Smooth muscle cell (in vitro differentiated cells): ENCODE results near the gene MRPL18. TPM values are rescaled to one million over a fixed set of nuclear protein-coding genes. Genes with fewer than 3 reads are reported as not detected.
"Not testable (repeated sequence)": the region's sequence is repeated elsewhere in the genome, so short reads cannot be mapped to it uniquely, and the experiment has no call there.

Source experiments
- DNase-seq: peaks from one replicate; lab custom pipeline; 2025; ENCODE audit not compliant: unreplicated experiment; lab: John Stamatoyannopoulos, UW
- H2AFZ ChIP-seq: fragments of 200-600 bp; sonication (generic); 2 replicates; pipeline ENCODE4 v1.6.0; 2016; ENCODE audit warnings: antibody characterized with exemption, low read depth, mild to moderate bottlenecking
- H3F3A ChIP-seq: fragments of 200-600 bp; sonication (generic); 2 replicates; pipeline ENCODE4 v1.6.0; 2017; ENCODE audit warnings: antibody characterized with exemption, low read depth
- H3K27ac ChIP-seq: fragments of 200-600 bp; sonication (generic); 2 replicates; pipeline ENCODE4 v1.5.1; 2016; ENCODE audit warnings: low read depth, mild to moderate bottlenecking
- H3K27me3 ChIP-seq: fragments of 200-600 bp; sonication (generic); 2 replicates; pipeline ENCODE4 v1.6.1; 2016; ENCODE audit warnings: low read depth, mild to moderate bottlenecking
- H3K36me3 ChIP-seq: fragments of 200-600 bp; sonication (generic); 2 replicates; pipeline ENCODE4 v1.5.1; 2016; ENCODE audit warnings: low read depth
- H3K4me1 ChIP-seq: fragments of 200-600 bp; sonication (generic); 2 replicates; pipeline ENCODE4 v1.5.1; 2016; ENCODE audit warnings: low read depth
- H3K4me2 ChIP-seq: fragments of 200-600 bp; sonication (generic); 2 replicates; pipeline ENCODE4 v1.6.0; 2016; ENCODE audit warnings: mild to moderate bottlenecking
- H3K4me3 ChIP-seq: fragments of 200-600 bp; sonication (generic); 2 replicates; pipeline ENCODE4 v1.5.1; 2016; ENCODE audit warnings: mild to moderate bottlenecking
- H3K79me2 ChIP-seq: fragments of 200-600 bp; sonication (generic); 2 replicates; pipeline ENCODE4 v1.6.0; 2016; ENCODE audit warnings: low read depth, mild to moderate bottlenecking
- H3K9ac ChIP-seq: fragments of 200-600 bp; sonication (generic); 2 replicates; pipeline ENCODE4 v1.6.0; 2016; ENCODE audit warnings: low read depth
- H3K9me3 ChIP-seq: fragments of 200-600 bp; sonication (generic); replicated peaks from 2 replicates; pipeline ENCODE4 v1.5.1; 2016; ENCODE audit warnings: low read depth
- H4K20me1 ChIP-seq: fragments of 200-600 bp; sonication (generic); 2 replicates; pipeline ENCODE4 v1.6.0; 2016; ENCODE audit warnings: low read depth
- CTCF ChIP-seq: fragments of 200-600 bp; sonication (generic); IDR thresholded peaks from 2 replicates; pipeline ENCODE4 v1.5.1; 2017; ENCODE audit warnings: borderline replicate concordance, mild to moderate bottlenecking, antibody characterized with exemption; ENCODE audit not compliant: insufficient read depth, poor library complexity, severe bottlenecking
- WGBS: methylation state at CpG from one replicate; pipeline ENCODE4 v1.1.7; 2016; ENCODE audit warnings: low lambda C conversion rate; 5-methylcytosine and 5-hydroxymethylcytosine counted together
- polyA plus RNA-seq: library from polyadenylated mRNA; unstranded; fragments of >200 nt; fragmentation: Nextera tagmentation; extraction: Ambion mirVana; gene quantifications from 2 replicates; pipeline ENCODE4 v1.2.1, GENCODE V29; 2016
- total RNA-seq: library from RNA; depleted of rRNA; stranded (reverse); fragments of >200 nt; gene quantifications from 2 replicates; pipeline ENCODE4 v1.2.3, GENCODE V29; 2014

The MRPL18 gene
- total and polyA plus RNA-seq, 2 experiments from 2014 or later: 78.8 to 107 TPM

- Histone ChIP-seq H3K9ac (no peak overlapping the region), H2AFZ (no peak overlapping the region), H3K4me3 (no peak overlapping the region), H3K36me3 (no peaks in the 10 kb centered on the region), H3K27me3 (no peaks in the 10 kb centered on the region), H3F3A (no peaks in the 10 kb centered on the region), H3K4me1 (no peaks in the 10 kb centered on the region), H3K79me2 (no peaks in the 10 kb centered on the region), H3K4me2 (no peak overlapping the region), H3K9me3 (no peaks in the 10 kb centered on the region), H3K27ac (no peak overlapping the region), H4K20me1 (no peaks in the 10 kb centered on the region)
- TF ChIP-seq CTCF: no peak
- 95% methylated on average over 10 of the region's 10 CpGs for WGBS
- no peak for DNase-seq
Observed at GRCh38 chr6:159821726-159822125, 31.5 kb downstream of the MRPL18 start.

GRCh38 chr6:159823953-159824352 is 33.7 kb downstream of the MRPL18 start:
- Histone ChIP-seq H2AFZ (no peak overlapping the region), H3K27ac (no peak overlapping the region), H3K79me2 (no peaks in the 10 kb centered on the region), H3K27me3 (no peaks in the 10 kb centered on the region), H3K4me3 (no peak overlapping the region), H3K9me3 (no peaks in the 10 kb centered on the region), H3F3A (no peaks in the 10 kb centered on the region), H3K4me2 (no peak overlapping the region), H4K20me1 (no peaks in the 10 kb centered on the region), H3K9ac (no peak overlapping the region), H3K4me1 (no peaks in the 10 kb centered on the region), H3K36me3 (no peaks in the 10 kb centered on the region)
- WGBS: 97% methylated on average over 3 of the region's 3 CpGs
- TF ChIP-seq CTCF: no peak
- DNase-seq: no peak

- H3K36me3 ChIP-seq, H3K27me3 ChIP-seq, H3K27ac ChIP-seq, H2AFZ ChIP-seq, DNase-seq, H3K9me3 ChIP-seq, H3K4me2 ChIP-seq, H3K4me3 ChIP-seq, H3F3A ChIP-seq, H3K79me2 ChIP-seq, H3K9ac ChIP-seq, H3K4me1 ChIP-seq, H4K20me1 ChIP-seq: not testable (repeated sequence)
- WGBS: 97% methylated on average over 9 of the region's 9 CpGs
Observed at GRCh38 chr6:159824690-159825089, 34.4 kb downstream of the MRPL18 start.

- no peak for DNase-seq
- H3K9me3 ChIP-seq: no peaks in the 10 kb centered on the region
- no peak overlapping the region for H2AFZ ChIP-seq
- H3K4me2 ChIP-seq: no peak overlapping the region
- no peak for TF ChIP-seq CTCF
- no peak overlapping the region for H3K9ac ChIP-seq
- 97% methylated on average over 12 of the region's 13 CpGs for WGBS
- H3K4me1 ChIP-seq: no peaks in the 10 kb centered on the region
- no peaks in the 10 kb centered on the region for H4K20me1 ChIP-seq
- no peaks in the 10 kb centered on the region for H3K27me3 ChIP-seq
- no peaks in the 10 kb centered on the region for H3F3A ChIP-seq
- H3K36me3 ChIP-seq: no peaks in the 10 kb centered on the region
- no peak overlapping the region for H3K4me3 ChIP-seq
- no peak overlapping the region for H3K27ac ChIP-seq
- no peaks in the 10 kb centered on the region for H3K79me2 ChIP-seq
Observed at GRCh38 chr6:159826004-159826403, 35.7 kb downstream of the MRPL18 start.
